Measurements from ENCODE around the gene OSBPL10.

The OSBPL10 gene

GRCh38 chr3:31645256-31645655 is 335.8 kb downstream of the OSBPL10 start:
- DNase-seq: no peak

GRCh38 chr3:31639828-31640227 is 341.2 kb downstream of the OSBPL10 start:
- no peak for DNase-seq

GRCh38 chr3:31636694-31637442 is 344.2 kb downstream of the OSBPL10 start:
- DNase-seq: no peak

GRCh38 chr3:31636049-31636448 is 345.0 kb downstream of the OSBPL10 start:
- DNase-seq: no peak

- DNase-seq: no peak
Observed at GRCh38 chr3:31635545-31635944, 345.5 kb downstream of the OSBPL10 start.

- DNase-seq: no peak
Observed at GRCh38 chr3:31634476-31634875, 346.6 kb downstream of the OSBPL10 start.

GRCh38 chr3:31629054-31629453 is 352.0 kb downstream of the OSBPL10 start:
- DNase-seq: no peak

- DNase-seq: no peak
Observed at GRCh38 chr3:31625358-31625757, 355.7 kb downstream of the OSBPL10 start.

- DNase-seq: no peak
Observed at GRCh38 chr3:31624083-31624709, 356.9 kb downstream of the OSBPL10 start.

- DNase-seq: no peak
Observed at GRCh38 chr3:31622636-31623288, 358.3 kb downstream of the OSBPL10 start.

GRCh38 chr3:31621314-31621713 is 359.7 kb downstream of the OSBPL10 start:
- DNase-seq: no peak

- DNase-seq: no peak
Observed at GRCh38 chr3:31620656-31621055, 360.4 kb downstream of the OSBPL10 start.

- no peak for DNase-seq
Observed at GRCh38 chr3:31616711-31617110, 364.4 kb downstream of the OSBPL10 start.

GRCh38 chr3:31615071-31615875 is 365.8 kb downstream of the OSBPL10 start:
- DNase-seq: no peak

- no peak for DNase-seq
Observed at GRCh38 chr3:31614162-31614921, 366.7 kb downstream of the OSBPL10 start.

- DNase-seq: no peak
Observed at GRCh38 chr3:31613654-31614053, 367.4 kb downstream of the OSBPL10 start.

- no peak for DNase-seq
Observed at GRCh38 chr3:31613177-31613576, 367.9 kb downstream of the OSBPL10 start.

Data from NCI-H1436 treated with DMSO at 0.1 percent for 48 hours (cell line).